Measurements from ENCODE around the gene WNK1.

WNK1 gene

GRCh38 chr12:915090-915489 lies 162.7 kb downstream of the WNK1 start:
- no peak overlapping the region for H3K4me3 ChIP-seq (replicated peaks; ENCODE audit: low read depth, low read length)
- no peak for DNase-seq (ENCODE audit: extremely low read depth, low read depth)
- no peak for TF ChIP-seq CTCF (IDR thresholded peaks at IDR 0.05; ENCODE audit: low read depth, low read length, missing control alignments)

GRCh38 chr12:916240-916639 lies 163.9 kb downstream of the WNK1 start:
- no peak for TF ChIP-seq CTCF (IDR thresholded peaks at IDR 0.05; ENCODE audit: low read depth, low read length, missing control alignments)
- no peak for DNase-seq (ENCODE audit: extremely low read depth, low read depth)
- H3K4me3 ChIP-seq (replicated peaks; ENCODE audit: low read depth, low read length) = no peak overlapping the region

- H3K4me3 ChIP-seq (replicated peaks; ENCODE audit: low read depth, low read length) = no peak overlapping the region
- TF ChIP-seq CTCF (IDR thresholded peaks at IDR 0.05; ENCODE audit: low read depth, low read length, missing control alignments) = no peak
- no peak for DNase-seq (ENCODE audit: extremely low read depth, low read depth)
Observed at GRCh38 chr12:916712-917445, 164.5 kb downstream of the WNK1 start.

- no peak for TF ChIP-seq CTCF (IDR thresholded peaks at IDR 0.05; ENCODE audit: low read depth, low read length, missing control alignments)
- DNase-seq (ENCODE audit: extremely low read depth, low read depth) = no peak
- H3K4me3 ChIP-seq (replicated peaks; ENCODE audit: low read depth, low read length) = no peak overlapping the region
Observed at GRCh38 chr12:920676-921075, 168.3 kb downstream of the WNK1 start.

GRCh38 chr12:922285-922684 lies 169.9 kb downstream of the WNK1 start:
- DNase-seq (ENCODE audit: extremely low read depth, low read depth) = no peak
- H3K4me3 ChIP-seq (replicated peaks; ENCODE audit: low read depth, low read length) = no peak overlapping the region
- no peak for TF ChIP-seq CTCF (IDR thresholded peaks at IDR 0.05; ENCODE audit: low read depth, low read length, missing control alignments)

GRCh38 chr12:926641-927040 lies 174.3 kb downstream of the WNK1 start:
- TF ChIP-seq CTCF (IDR thresholded peaks at IDR 0.05; ENCODE audit: low read depth, low read length, missing control alignments) = no peak
- no peak overlapping the region for H3K4me3 ChIP-seq (replicated peaks; ENCODE audit: low read depth, low read length)
- no peak for DNase-seq (ENCODE audit: extremely low read depth, low read depth)

GRCh38 chr12:931060-931459 lies 178.7 kb downstream of the WNK1 start:
- no peak for TF ChIP-seq CTCF (IDR thresholded peaks at IDR 0.05; ENCODE audit: low read depth, low read length, missing control alignments)
- no peak for DNase-seq (ENCODE audit: extremely low read depth, low read depth)

More at GRCh38 chr12:931060-931459, 178.7 kb downstream of the WNK1 start:
- H3K4me3 ChIP-seq (replicated peaks; ENCODE audit: low read depth, low read length) = no peak overlapping the region
